BLaER1 treated with 17β-estradiol and CSF1 and Interleukin-3, amounts not matched to agents 10 nM and 100 nM (cell line): ENCODE measurements around the gene SIRT6.
"Not testable (repeated sequence)": the region's sequence is repeated elsewhere in the genome, so short reads cannot be mapped to it uniquely, and the experiment has no call there.

Experiments used
- H3K27ac ChIP-seq, 11 experiments: shearing (Covaris generic); formaldehyde crosslinking; 2 replicates each; pipeline ENCODE4 v1.8.1; 2022
- H3K27me3 ChIP-seq, 11 experiments: shearing (Covaris generic); formaldehyde crosslinking; 2 replicates each; pipeline ENCODE4 v1.8.1; 2022
- H3K36me3 ChIP-seq, 11 experiments: shearing (Covaris generic); formaldehyde crosslinking; 2 replicates each; pipeline ENCODE4 v1.8.1; 2022
- H3K4me1 ChIP-seq, 10 experiments: shearing (Covaris generic); formaldehyde crosslinking; 2 replicates each; pipeline ENCODE4 v1.8.1; 2022
- H3K4me2 ChIP-seq, 11 experiments: shearing (Covaris generic); formaldehyde crosslinking; 2 replicates each; pipeline ENCODE4 v1.8.1; 2022
- H3K4me3 ChIP-seq, 10 experiments: shearing (Covaris generic); formaldehyde crosslinking; 2 replicates each; pipeline ENCODE4 v1.8.1; 2022
- H3K9ac ChIP-seq, 11 experiments: shearing (Covaris generic); formaldehyde crosslinking; 2 replicates each; pipeline ENCODE4 v1.8.1; 2022
- H3K9me3 ChIP-seq, 11 experiments: shearing (Covaris generic); formaldehyde crosslinking; replicated peaks in 1 of 11; 2 replicates each; pipeline ENCODE4 v1.8.1; 2022
- H4K20me1 ChIP-seq, 11 experiments: shearing (Covaris generic); formaldehyde crosslinking; 2 replicates each; pipeline ENCODE4 v1.8.1; 2022
- Cebpa-rat ChIP-seq, 11 experiments: shearing (Covaris generic); IDR thresholded peaks; 2 replicates each; pipeline ENCODE4 v1.8.1; 2022

Gene SIRT6

DNA sequence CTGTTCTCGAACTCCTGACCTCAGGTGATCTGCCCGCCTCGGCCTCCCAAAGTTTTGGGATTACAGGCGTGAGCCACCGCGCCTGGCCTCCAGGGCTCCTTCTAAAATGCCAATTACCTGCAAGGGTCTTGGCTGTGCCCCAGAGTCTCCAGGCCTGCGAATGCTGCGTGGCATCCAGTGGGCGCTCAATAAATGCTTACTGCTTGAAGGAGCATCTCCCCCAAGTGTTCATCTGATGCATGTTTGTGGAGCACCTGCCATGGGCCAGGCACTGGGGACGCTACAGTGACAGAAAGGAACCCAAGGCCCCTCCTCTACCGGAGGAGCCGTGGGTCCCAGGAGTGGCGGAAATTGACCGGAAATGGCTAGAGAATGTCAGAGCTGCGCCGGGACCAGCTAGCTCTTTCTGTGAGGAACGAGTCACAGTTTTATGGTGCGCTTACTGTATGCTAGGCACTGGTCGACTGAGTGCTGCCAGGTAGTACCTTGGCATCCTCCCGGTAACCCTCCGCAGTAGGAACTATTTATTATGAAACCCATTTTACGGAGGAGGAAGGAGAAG, 14.3 kb upstream of the SIRT6 start:
- H3K9ac ChIP-seq = no peak overlapping the region
- TF ChIP-seq Cebpa-rat (IDR thresholded peaks at IDR 0.05) = no peak
- H3K4me2 ChIP-seq = no peak overlapping the region
- H3K4me3 ChIP-seq = no peak overlapping the region
- H3K36me3 ChIP-seq = no peaks in the 10 kb centered on the region
- peaks cover 37 to 55% (median 52%) of the 10 kb centered on the region in 11 experiments for H3K27me3 ChIP-seq
- 0 out of 22 replicates have a peak, but pooled peaks cover 0 to 13% (median 0%) of the 10 kb centered on the region in 11 experiments for H4K20me1 ChIP-seq
- H3K9me3 ChIP-seq = peaks cover 0 to 14% (median 7%) of the 10 kb centered on the region in 11 experiments; a peak in 14 of 22 replicates
- no peak overlapping the region for H3K27ac ChIP-seq
- H3K4me1 ChIP-seq = peaks cover 0 to 28% (median 22%) of the 10 kb centered on the region in 10 experiments; a peak in 15 of 20 replicates

DNA sequence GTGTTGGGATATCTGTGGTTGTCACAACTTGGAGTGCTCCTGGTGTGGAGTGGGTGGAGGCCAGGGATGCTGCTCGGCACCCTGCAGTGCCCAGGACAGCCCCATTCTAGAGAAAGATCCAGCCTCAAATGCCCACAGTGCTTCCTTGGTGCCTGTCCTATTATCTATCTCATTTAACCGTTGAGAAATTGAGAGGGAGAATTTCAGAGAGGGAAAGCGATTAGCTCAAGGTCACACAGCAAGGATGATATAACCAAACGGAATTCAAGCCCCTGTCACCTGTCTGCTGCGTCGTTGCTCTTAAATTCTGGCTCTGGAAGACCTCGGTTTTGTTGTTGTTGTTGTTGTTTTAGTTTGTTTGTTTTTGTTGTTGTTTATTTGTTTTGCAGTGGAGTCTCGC, 13.6 kb upstream of the SIRT6 start:
- Histone ChIP-seq H3K9me3 (peaks cover 0 to 14% (median 7%) of the 10 kb centered on the region in 11 experiments; a peak in 14 of 22 replicates), H4K20me1 (0 out of 22 replicates have a peak, but pooled peaks cover 0 to 13% (median 0%) of the 10 kb centered on the region in 11 experiments), H3K36me3 (no peaks in the 10 kb centered on the region), H3K9ac (no peak overlapping the region), H3K4me2 (no peak overlapping the region), H3K27me3 (peaks cover 37 to 48% (median 46%) of the 10 kb centered on the region in 11 experiments), H3K27ac (no peak overlapping the region), H3K4me1 (peaks cover 0 to 28% (median 22%) of the 10 kb centered on the region in 10 experiments; a peak in 15 of 20 replicates), H3K4me3 (no peak overlapping the region)
- no peak for TF ChIP-seq Cebpa-rat (IDR thresholded peaks at IDR 0.05)

- no peak overlapping the region for H3K4me3 ChIP-seq
- peak overlapping the region in 6 of 11 experiments; percentile 10 to 52 (median 40); a peak in 7 of 22 replicates for H3K9ac ChIP-seq
- no peaks in the 10 kb centered on the region for H3K36me3 ChIP-seq
- 0 out of 22 replicates have a peak, but pooled peaks cover 0 to 7% (median 0%) of the 10 kb centered on the region in 11 experiments for H4K20me1 ChIP-seq
- TF ChIP-seq Cebpa-rat (IDR thresholded peaks at IDR 0.05) = no peak
- peaks cover 0 to 28% (median 22%) of the 10 kb centered on the region in 10 experiments; a peak in 15 of 20 replicates for H3K4me1 ChIP-seq
- H3K27me3 ChIP-seq = peaks cover 26 to 32% (median 29%) of the 10 kb centered on the region in 11 experiments
- H3K4me2 ChIP-seq = peak overlapping the region in 8 of 11 experiments; percentile 9 to 81 (median 68); a peak in 16 of 22 replicates
- peaks cover 0 to 14% (median 7%) of the 10 kb centered on the region in 11 experiments; a peak in 14 of 22 replicates for H3K9me3 ChIP-seq
- H3K27ac ChIP-seq = 0 out of 22 replicates have a peak overlapping the region, but pooled peaks of 1 of the 11 experiments have one; percentile 2
These were observed 12.0 kb upstream of the SIRT6 start for GRCh38 chr19:4194353-4194752.

DNA sequence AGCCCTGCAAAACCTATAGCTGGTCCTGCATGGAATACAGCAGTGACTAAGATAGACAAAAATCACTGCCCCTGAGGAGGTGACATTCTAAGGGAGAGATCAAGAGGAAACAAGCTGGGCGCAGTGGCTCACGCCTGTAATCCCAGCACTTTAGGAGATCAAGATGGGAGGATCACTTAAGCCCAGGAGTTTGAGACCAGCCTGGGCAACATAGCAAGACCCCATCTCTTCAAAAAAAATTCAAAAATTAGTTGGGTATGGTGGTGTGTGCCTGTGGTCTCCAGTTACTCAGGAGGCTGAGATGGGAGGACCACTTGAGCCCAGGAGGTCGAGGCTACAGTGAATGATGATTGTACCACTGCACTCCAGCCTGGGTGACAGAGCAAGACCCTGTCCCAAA, 10.2 kb upstream of the SIRT6 start:
- not testable (repeated sequence) for H3K4me2 ChIP-seq, H3K36me3 ChIP-seq, H3K4me3 ChIP-seq

GRCh38 chr19:4189641-4190040, 7.3 kb upstream of the SIRT6 start:
- no peak overlapping the region for H3K4me3 ChIP-seq
- H3K4me2 ChIP-seq = no peak overlapping the region
- no peak overlapping the region for H3K9ac ChIP-seq
- H3K27me3 ChIP-seq = no peaks in the 10 kb centered on the region
- TF ChIP-seq Cebpa-rat (IDR thresholded peaks at IDR 0.05) = no peak
- H3K9me3 ChIP-seq = no peaks in the 10 kb centered on the region
- peaks cover 0 to 19% (median 16%) of the 10 kb centered on the region in 10 experiments; a peak in 15 of 20 replicates for H3K4me1 ChIP-seq
- no peaks in the 10 kb centered on the region for H3K36me3 ChIP-seq
- H3K27ac ChIP-seq = no peak overlapping the region
- H4K20me1 ChIP-seq = no peaks in the 10 kb centered on the region

More for the DNA sequence above, 10.2 kb upstream of the SIRT6 start:
- H4K20me1 ChIP-seq, H3K9ac ChIP-seq, H3K27ac ChIP-seq: not testable (repeated sequence)
- Histone ChIP-seq H3K4me1 (peaks cover 0 to 28% (median 22%) of the 10 kb centered on the region in 10 experiments; a peak in 15 of 20 replicates), H3K27me3 (peaks cover 9 to 13% (median 12%) of the 10 kb centered on the region in 11 experiments), H3K9me3 (peaks cover 0 to 11% (median 7%) of the 10 kb centered on the region in 11 experiments; a peak in 14 of 22 replicates)

- no peaks in the 10 kb centered on the region for H3K27me3 ChIP-seq
These were observed 5.2 kb upstream of the SIRT6 start for GRCh38 chr19:4187313-4188122.

GRCh38 chr19:4186087-4186993, 4.0 kb upstream of the SIRT6 start:
- H3K27ac ChIP-seq = no peak overlapping the region
- no peaks in the 10 kb centered on the region for H3K27me3 ChIP-seq
- H4K20me1 ChIP-seq = peaks cover 0 to 5% (median 0%) of the 10 kb centered on the region in 11 experiments; a peak in 2 of 22 replicates
- no peak overlapping the region for H3K9ac ChIP-seq
- no peaks in the 10 kb centered on the region for H3K36me3 ChIP-seq
- peaks cover 13 to 27% (median 20%) of the 10 kb centered on the region in 10 experiments for H3K4me1 ChIP-seq
- no peaks in the 10 kb centered on the region for H3K9me3 ChIP-seq
- H3K4me2 ChIP-seq = no peak overlapping the region
- TF ChIP-seq Cebpa-rat (IDR thresholded peaks at IDR 0.05) = no peak
- H3K4me3 ChIP-seq = no peak overlapping the region

More at GRCh38 chr19:4187313-4188122, 5.2 kb upstream of the SIRT6 start:
- Histone ChIP-seq H3K4me1 (peaks cover 8 to 22% (median 15%) of the 10 kb centered on the region in 10 experiments; a peak in 16 of 20 replicates), H3K9ac (no peak overlapping the region), H3K9me3 (no peaks in the 10 kb centered on the region), H3K27ac (no peak overlapping the region), H3K4me2 (no peak overlapping the region), H4K20me1 (no peaks in the 10 kb centered on the region), H3K36me3 (no peaks in the 10 kb centered on the region), H3K4me3 (no peak overlapping the region)
- no peak for TF ChIP-seq Cebpa-rat (IDR thresholded peaks at IDR 0.05)

GRCh38 chr19:4185413-4186086, 3.2 kb upstream of the SIRT6 start:
- peaks cover under 1 to 6% (median 4%) of the 10 kb centered on the region in 11 experiments; a peak in 21 of 22 replicates for H3K36me3 ChIP-seq
- H3K9me3 ChIP-seq = no peaks in the 10 kb centered on the region
- no peaks in the 10 kb centered on the region for H3K27me3 ChIP-seq
- H3K4me2 ChIP-seq = no peak overlapping the region
- peaks cover 21 to 35% (median 28%) of the 10 kb centered on the region in 10 experiments for H3K4me1 ChIP-seq
- no peak overlapping the region for H3K27ac ChIP-seq
- peaks cover 0 to 13% (median 6%) of the 10 kb centered on the region in 11 experiments; a peak in 6 of 22 replicates for H4K20me1 ChIP-seq
- H3K9ac ChIP-seq = no peak overlapping the region
- TF ChIP-seq Cebpa-rat (IDR thresholded peaks at IDR 0.05) = no peak
- H3K4me3 ChIP-seq = no peak overlapping the region
